Chondrocyte (in vitro differentiated cells): ENCODE data around the gene KIF6. TPM values are rescaled to one million over a fixed set of nuclear protein-coding genes. Genes with fewer than 3 reads are reported as not detected.

ENCODE experiments used
- DNase-seq: peaks from one replicate; pipeline ENCODE4 v3.0.0; 2021; ENCODE audit warnings: mixed read lengths, low spot score
- H3K27ac Mint-ChIP-seq: one replicate; pipeline ENCODE4 v1.8.0; 2021; ENCODE audit warnings: mild to moderate bottlenecking, moderate library complexity, mixed read lengths; ENCODE audit not compliant: unreplicated experiment
- H3K27me3 Mint-ChIP-seq: 2 replicates; pipeline ENCODE4 v1.8.0; 2021; ENCODE audit warnings: low read depth, mixed read lengths
- H3K36me3 Mint-ChIP-seq: 2 replicates; pipeline ENCODE4 v1.8.0; 2021; ENCODE audit warnings: low read depth, mixed read lengths
- H3K4me1 Mint-ChIP-seq: 2 replicates; pipeline ENCODE4 v1.8.0; 2021; ENCODE audit warnings: low read depth, mild to moderate bottlenecking, mixed read lengths
- H3K4me3 Mint-ChIP-seq: one replicate; pipeline ENCODE4 v1.8.0; 2021; ENCODE audit warnings: mild to moderate bottlenecking, moderate library complexity, mixed read lengths; ENCODE audit not compliant: unreplicated experiment
- H3K9me3 Mint-ChIP-seq: 2 replicates; pipeline ENCODE4 v1.8.0; 2021; ENCODE audit warnings: low read depth, mixed read lengths
- CTCF ChIP-seq: fragments of 200-600 bp; sonication (generic); IDR thresholded peaks from 2 replicates; pipeline ENCODE4 v1.5.0; 2021; ENCODE audit warnings: antibody characterized with exemption, mild to moderate bottlenecking, moderate library complexity
- total RNA-seq: library from RNA; stranded (reverse); gene quantifications from 3 replicates; pipeline ENCODE4 v1.2.1, GENCODE V29; 2021

KIF6 gene
- total RNA-seq, 1 donor from 2014 or later, result 0.62 TPM

DNA sequence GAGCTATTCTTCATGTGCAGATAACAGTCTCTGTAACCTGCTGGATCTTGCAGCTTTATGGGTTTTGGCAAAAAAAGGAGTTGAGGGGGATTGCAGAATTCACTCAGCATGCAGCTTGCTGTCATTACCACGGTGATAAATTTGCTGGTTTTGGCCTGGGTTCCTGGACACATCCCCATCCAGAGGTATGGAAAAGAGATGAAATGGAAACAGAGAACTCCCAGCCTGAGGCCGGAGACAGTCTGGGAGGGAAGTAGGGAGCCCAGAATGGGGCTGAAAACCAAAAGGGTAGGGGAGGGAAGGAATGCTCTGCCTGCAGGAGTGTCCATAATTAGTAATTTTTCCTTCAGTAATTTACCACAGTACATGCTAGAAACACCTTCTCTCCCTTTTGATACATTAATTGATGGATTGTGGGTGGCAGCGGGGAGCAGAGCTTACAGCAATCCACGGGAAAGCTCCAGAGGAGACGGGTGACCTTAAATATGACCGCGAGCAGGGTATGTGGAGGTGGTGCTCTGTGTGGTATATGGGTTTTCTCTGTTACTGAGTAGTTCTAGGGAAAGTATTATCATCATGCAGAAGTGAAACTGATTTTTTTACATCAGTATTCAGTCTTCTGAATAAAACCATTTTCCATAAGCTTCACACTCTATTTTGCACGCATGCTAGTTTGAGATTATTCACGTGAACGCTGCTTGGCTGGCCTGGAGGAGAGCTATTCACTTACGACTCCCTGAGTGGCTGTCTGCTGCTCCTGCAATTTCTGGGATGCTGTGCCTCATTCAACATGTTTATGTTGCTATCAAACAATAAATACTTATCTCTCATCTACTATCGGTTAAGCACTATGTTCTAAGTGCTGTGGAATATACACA lies 336.4 kb downstream of the KIF6 start:
- H3K4me3 Mint-ChIP-seq, result no peak overlapping the region
- H3K36me3 Mint-ChIP-seq, result no peaks in the 10 kb centered on the region
- no peaks in the 10 kb centered on the region for H3K9me3 Mint-ChIP-seq
- H3K4me1 Mint-ChIP-seq, result peaks cover 36% of the 10 kb centered on the region
- H3K27me3 Mint-ChIP-seq, result no peaks in the 10 kb centered on the region
- peak overlapping the region; percentile 18 for H3K27ac Mint-ChIP-seq
- DNase-seq, result no peak
- TF ChIP-seq CTCF, result no peak

DNA sequence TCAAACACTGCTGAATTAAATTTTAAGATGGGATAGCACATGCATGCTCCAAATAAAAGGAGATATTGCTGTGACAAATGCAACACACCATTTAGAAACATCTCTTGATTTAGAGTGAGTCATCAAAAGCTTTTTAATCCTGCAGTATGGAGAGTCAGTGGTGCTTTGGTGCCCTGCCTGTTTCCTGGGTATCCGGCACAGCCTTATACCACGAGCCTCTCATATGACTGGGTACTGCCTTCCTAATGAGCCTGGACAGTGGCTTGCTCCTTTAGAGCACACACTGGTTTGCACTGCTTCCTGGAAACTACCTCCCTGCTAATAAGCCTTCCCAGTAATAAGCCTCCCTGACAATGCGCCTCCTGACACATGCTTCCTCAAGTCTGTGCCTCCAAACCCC lies 337.4 kb downstream of the KIF6 start:
- Mint-ChIP-seq H3K36me3 (no peaks in the 10 kb centered on the region), H3K27ac (no peak overlapping the region), H3K4me3 (no peak overlapping the region), H3K27me3 (no peaks in the 10 kb centered on the region), H3K4me1 (peaks cover 41% of the 10 kb centered on the region), H3K9me3 (peaks cover 10% of the 10 kb centered on the region)
- DNase-seq, result no peak
- no peak for TF ChIP-seq CTCF

GRCh38 chr6:39386487-39386886 lies 338.7 kb downstream of the KIF6 start:
- H3K36me3 Mint-ChIP-seq, result no peaks in the 10 kb centered on the region
- H3K4me3 Mint-ChIP-seq, result no peak overlapping the region
- no peak overlapping the region for H3K27ac Mint-ChIP-seq
- no peak for TF ChIP-seq CTCF
- no peaks in the 10 kb centered on the region for H3K27me3 Mint-ChIP-seq
- H3K9me3 Mint-ChIP-seq, result peaks cover 16% of the 10 kb centered on the region
- DNase-seq, result no peak
- H3K4me1 Mint-ChIP-seq, result peaks cover 53% of the 10 kb centered on the region

- Mint-ChIP-seq H3K36me3 (no peaks in the 10 kb centered on the region), H3K9me3 (peaks cover 22% of the 10 kb centered on the region), H3K4me3 (no peak overlapping the region), H3K4me1 (peaks cover 57% of the 10 kb centered on the region), H3K27me3 (no peaks in the 10 kb centered on the region), H3K27ac (no peak overlapping the region)
- DNase-seq, result no peak
- TF ChIP-seq CTCF, result no peak
Observed at GRCh38 chr6:39381550-39382140, 343.6 kb downstream of the KIF6 start.

GRCh38 chr6:39380837-39381549 lies 344.2 kb downstream of the KIF6 start:
- Mint-ChIP-seq H3K4me3 (no peak overlapping the region), H3K4me1 (peaks cover 50% of the 10 kb centered on the region), H3K9me3 (peaks cover 22% of the 10 kb centered on the region), H3K27ac (no peak overlapping the region), H3K36me3 (no peaks in the 10 kb centered on the region), H3K27me3 (no peaks in the 10 kb centered on the region)
- TF ChIP-seq CTCF, result no peak
- DNase-seq, result no peak
